ENCODE measurements around the gene TOP3B. TPM values are rescaled to one million over a fixed set of nuclear protein-coding genes. Genes with fewer than 3 reads are reported as not detected.
"Not testable (repeated sequence)": the region's sequence is repeated elsewhere in the genome, so short reads cannot be mapped to it uniquely, and the experiment has no call there.

TOP3B gene
- polyA plus RNA-seq, 4 donors, result 18.7 to 44.1 (median 30.9) TPM

DNA sequence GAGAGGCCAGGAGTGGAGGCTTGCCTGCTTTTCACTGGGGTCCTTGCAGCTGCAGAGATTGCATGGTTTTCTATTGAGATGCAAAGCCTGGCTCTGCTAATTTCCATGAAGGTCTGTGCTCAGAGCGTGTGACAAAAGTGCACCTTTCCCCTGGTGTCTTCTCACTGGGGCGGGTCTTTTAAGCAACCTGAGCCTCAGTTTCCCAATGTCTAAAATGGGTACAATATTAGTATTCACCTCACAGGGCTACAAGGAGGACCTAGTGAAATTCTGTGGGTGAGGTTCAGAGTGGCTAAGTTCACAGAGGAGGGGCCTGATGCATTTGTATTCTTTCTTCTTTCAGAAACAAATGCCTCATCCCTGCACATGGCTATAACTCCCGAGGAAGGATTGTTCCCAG, 50.2 kb downstream of the TOP3B start:
- DNase-seq (ENCODE audit: low read depth in 4 of 4, low spot score in 2 of 4), result no peak

DNA sequence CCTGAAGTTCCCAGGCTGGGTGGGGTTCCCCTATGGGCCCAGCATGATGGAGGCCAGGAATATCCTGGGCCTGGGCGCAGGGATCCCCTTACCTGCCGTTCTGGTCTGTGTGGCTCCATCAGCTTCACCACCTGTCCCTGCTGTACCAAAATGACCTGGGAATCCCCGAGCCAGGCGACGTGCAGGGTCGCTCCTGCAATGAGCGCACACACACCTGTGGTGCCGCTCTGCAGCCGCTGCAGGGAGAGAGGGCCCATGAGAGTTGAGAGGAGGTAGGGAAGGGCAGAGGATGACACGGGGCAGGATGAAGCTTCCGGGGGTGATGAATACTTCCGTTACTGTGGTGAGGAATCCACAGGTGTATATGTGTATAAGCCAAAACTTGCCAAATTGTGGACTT, 51.5 kb downstream of the TOP3B start:
- DNase-seq (ENCODE audit: low read depth in 4 of 4, low spot score in 2 of 4), result no peak

DNA sequence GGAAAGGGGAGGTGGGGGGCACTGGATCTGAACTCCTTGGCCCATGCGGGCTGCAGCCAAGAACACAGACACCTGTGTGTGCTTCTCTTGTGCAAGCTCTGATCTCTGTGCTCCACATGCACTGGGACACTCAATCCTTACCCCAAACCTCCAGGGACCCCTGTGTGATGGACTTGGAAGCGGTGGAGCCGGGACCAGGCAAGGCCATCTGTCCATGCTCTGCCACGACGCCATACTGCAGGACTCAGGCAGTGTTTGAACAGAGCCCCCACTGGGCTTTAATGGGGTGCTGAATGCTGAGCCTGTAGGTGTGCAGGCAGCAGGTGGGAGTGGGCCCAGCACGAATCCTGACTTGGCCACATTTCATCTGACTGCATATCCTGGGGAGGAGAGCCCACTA, 53.3 kb downstream of the TOP3B start:
- DNase-seq (ENCODE audit: low read depth in 4 of 4, low spot score in 2 of 4), result no peak

DNA sequence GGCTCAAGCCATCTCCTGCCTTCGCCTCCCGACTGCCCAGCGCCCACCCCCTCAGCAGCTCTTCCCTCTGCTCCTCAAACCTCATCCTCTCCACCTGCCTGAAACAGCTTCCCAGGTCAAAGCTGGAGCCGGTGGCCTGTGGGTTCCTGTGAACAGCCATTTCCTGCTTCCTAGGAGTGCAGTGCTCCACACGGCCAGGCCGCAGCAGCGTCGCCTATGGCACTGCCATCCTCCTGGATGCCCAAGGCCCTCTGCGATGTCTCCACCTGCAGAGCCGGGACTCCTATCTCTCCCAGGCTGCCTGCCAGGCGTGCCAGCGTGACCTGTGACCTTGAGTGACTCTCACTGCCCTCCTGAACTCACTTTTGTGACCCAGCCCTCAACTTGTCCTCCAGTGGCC, 54.5 kb downstream of the TOP3B start:
- DNase-seq (ENCODE audit: low read depth in 4 of 4, low spot score in 2 of 4), result no peak

DNA sequence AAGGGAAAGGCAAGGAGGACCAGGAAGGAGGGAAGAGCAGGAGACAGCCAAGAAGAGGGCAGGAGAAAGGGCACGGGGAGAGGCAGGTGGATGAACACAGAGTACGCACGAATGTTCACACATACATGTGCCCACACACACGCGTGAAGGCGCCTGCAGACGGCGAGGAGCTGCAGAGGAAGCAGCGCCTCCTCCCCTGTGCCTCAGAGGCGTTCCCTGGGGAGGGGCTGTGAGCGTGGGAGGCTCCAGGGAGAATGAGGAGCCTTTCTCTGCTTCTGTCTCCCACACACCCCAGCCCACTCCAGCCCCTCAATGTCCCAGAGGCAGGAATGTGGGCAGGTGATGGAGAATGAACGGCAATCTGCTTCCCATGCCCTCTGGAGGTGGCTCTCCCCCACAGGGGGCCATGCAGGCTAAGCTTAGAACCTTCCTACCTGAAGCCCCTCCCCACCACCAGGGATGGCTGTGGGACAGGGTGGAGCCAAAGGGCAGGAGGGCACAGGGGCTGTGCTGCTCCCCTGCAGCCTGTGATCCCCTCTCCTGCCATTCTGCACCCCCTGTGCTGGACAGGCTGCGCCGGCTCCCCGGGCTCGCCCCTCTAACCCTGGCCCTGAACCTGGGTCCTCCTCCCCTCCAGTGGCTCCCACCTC, 55.3 kb downstream of the TOP3B start:
- DNase-seq (ENCODE audit: low read depth in 4 of 4, low spot score in 2 of 4), result no peak

DNA sequence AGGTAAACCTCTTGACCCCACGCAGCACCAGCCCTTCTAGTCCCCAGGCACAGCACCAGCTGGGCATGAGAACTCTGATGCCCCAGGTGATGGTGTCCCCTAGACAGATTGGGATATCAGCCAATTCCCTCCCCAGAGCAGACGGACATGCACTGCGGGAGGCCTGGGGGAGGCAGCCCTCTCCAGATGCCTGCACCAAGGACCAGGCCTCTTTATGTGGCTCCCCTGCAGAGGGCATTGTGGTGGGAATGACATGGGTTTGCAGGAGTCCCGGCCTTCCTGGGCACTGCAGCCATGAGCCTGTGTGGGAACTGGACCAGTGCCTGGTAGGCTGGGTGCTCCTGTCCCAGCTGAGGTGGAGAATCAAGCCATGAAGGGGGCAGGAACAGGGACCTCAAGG, 55.9 kb downstream of the TOP3B start:
- DNase-seq (ENCODE audit: low read depth in 4 of 4, low spot score in 2 of 4), result no peak

DNA sequence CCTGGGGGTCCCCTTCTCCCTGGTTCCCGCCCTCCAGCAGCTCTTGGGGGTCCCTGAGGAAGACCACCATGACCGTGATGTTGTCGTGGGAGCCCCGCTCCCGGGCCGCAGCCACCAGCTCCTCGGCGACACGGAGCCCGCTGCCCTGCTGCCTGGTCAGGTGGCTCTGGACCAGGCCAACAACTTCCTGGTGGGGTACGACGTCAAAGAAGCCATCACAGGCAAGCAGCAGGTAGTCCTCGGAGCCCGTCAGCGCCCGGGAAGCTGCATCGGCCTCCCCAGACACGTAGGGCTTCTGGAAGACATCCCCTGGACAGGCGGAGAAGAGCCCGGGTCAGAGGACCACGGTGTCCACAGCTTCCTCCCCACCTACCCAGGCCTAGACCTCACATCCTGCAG, 59.4 kb downstream of the TOP3B start:
- no peak for DNase-seq (ENCODE audit: low read depth in 4 of 4, low spot score in 2 of 4)

DNA sequence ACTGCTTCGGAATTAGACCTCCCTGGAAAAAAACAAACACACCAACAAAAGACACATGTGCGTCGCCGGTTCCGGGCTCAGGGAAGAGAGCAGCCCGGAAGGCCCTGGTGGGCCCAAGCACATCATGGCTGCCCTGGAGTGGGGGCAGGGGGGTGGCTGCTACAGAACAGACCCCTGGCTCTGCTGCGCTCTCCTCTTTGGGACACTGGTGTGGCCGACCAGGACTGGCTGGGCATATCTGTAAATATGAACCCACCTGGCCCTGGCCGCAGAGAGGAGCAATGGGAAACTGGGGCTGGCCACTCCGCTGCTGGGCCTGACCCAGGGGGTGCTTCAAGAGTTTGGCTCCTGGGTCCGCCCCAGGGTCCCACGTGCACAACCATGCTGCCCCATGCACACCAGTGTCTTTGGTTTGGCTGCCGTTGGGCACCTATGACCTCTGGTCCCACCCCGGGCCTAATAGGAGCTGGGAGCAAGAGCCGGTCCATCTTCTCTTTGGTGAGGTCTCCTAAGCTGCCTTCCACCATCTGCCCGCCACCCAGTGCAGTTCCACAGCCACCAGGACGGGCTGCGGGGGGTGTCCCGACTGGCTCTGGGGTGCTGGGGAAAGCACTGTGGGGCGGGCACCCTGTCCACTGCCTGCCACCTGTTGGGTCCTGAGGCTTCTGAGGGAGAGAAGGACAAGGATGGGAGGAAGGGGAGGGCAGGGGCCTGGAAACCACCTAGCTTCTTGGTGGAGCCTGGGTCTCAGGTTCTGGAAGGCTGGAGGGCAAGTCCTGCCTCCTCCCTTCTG, 60.0 kb downstream of the TOP3B start:
- DNase-seq (ENCODE audit: low read depth in 4 of 4, low spot score in 2 of 4), result no peak

DNA sequence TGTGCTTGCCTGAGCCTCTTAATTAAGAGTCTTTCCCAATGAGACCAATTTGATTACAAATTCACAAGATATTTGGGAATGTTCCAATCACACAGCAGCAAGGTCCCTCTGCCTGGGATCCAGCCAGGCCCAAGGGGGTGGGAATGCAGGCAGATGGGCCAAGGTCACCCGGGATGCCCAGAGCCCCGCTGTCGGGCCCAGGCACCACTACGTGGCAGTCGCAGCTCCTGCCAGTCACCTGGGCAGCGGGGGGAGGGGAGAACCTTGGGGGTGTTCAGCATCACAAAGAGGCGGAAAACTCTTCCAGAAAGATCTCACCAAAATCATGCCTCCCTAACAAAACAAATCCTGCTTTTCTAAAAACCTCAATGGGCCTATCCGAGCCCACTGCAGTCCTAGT, 60.9 kb downstream of the TOP3B start:
- DNase-seq (ENCODE audit: low read depth in 4 of 4, low spot score in 2 of 4), result no peak

DNA sequence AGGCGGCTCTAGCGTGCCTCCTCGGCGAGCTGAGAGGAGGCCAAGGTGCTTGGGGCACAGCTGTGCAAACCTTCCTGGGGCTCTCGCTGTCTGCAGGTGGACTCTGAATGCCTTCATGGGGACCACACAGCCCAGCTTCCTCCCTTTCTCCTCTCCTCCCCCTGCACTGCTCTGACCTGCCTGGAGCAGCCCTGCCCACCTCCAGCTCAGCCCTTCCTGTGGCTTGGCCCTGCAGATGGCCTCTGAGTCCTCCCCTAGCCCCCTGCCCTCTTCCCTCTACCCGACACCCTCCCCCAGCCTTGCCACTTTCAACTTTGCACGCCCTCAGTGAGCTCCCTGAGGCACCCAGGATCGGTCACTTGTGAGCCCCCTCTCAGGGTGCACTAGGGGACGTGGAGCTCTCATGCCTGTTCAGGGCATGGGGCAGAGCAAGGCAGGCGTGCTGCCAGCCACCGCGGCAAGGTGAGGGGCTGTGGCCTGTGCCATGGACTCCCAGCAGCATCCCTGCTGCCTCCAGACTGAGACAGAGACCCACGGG, 61.3 kb downstream of the TOP3B start:
- no peak for DNase-seq (ENCODE audit: low read depth in 4 of 4, low spot score in 2 of 4)

DNA sequence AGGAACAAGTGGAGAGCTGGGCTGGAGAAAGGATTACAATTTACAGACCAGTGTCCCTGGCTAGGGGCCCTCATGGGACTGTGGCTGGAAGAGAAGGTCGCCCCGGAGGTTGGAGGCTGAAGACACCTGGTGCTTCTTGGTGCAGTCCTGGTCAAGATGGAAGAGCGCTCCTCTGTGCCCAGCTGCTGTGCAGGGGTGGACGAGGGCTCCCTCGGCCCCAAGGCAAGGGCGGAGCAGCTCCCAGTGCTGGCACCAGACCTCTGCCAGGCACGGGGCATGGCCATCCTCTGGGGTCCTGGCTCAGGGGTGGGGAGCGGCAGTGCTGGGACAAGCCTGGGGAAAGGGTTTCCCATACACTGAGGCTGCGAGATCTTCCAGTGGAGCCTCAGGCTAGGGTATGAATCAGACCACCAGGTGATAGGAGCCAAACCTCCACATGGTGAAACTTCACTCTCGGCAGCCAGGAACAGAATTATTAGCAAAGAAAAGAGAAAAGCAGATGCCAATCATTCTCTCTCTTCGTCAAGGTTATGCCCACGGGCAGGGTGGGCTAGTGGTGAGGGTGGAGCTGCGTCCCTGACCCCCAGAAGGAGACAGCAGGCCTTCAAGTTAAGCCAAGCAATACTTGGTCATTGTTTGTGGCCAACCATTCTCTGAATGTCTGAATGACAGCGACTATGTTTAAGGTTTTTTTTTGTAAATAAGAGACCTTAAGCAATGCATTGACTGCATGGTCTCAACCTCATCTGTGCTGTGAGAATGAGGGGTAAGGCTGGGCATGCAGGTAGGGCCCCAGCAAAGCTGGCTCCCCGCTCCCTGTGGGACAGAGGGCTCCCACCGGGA, 62.0 kb downstream of the TOP3B start:
- DNase-seq (ENCODE audit: low read depth in 4 of 4, low spot score in 2 of 4), result no peak

DNA sequence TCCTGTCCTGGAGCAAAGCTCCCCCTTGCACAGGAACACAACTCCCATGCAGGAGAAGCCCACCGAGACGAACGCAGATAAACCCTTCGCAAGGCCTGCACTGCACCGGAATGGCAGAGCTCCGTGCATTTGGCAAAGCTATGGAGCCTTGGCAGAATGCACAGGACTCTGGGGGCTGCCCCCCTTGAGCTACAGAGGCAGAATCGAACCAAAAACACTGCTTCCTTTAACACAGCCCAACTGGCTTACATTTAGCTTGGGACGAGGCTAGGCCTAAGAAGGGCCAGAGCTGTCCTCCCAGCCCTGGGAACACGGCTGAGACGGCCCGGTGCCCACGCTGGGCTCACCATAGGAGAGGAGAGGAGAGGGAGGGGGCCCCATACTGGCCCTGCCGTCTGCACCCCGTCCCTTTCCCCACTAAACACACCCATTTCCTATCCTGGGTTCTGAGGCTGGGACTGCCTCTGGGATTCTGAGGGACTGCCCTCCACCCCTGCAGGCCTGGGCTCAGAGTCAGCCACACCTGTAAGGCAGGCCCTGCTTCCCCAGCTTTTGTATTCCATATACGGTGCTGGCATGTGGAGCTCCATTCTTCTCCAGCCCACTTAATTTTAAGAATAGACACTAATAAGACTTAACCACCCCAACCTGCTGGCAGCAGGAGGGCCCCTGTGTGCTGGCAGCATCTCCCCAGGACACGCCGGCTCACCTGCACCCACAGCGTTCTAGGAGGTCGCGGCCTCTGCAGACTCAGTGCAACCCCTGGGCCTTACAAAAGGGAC, 62.9 kb downstream of the TOP3B start:
- DNase-seq (ENCODE audit: low read depth in 4 of 4, low spot score in 2 of 4), result no peak

DNA sequence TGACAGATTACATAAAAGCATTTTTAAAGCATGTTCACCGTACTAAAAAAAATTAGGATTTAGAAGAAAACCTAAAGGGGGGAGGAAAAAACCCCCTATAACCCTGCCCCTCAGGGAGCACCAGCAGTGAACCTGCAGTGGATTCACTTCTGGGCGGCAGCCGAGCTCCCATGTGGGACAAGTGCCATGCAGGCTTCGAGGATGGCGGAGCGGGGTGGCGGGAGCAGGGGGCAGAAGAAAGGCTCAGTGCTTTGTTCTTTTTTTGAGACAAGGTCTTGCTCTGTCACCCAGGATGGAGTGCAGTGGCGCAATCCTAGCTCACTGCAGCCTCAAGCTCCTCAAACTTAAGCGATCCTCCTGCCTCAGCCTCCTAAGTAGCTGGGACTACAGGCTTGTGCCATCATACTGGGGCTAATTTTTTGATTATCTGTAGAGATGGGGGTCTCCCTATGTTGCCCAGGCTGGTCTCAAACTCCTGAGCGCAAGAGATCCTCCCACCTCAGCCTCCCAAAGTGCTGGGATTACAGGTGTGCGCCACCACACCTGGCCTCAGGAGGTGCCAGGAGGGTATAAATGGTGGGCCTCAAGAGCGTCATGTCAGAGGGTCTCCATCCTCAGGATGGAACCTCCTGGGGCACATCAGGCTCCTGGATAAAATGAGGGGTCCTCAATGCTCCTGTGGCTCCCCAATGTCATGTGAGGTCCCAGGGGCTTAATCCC, 64.0 kb downstream of the TOP3B start:
- no peak for DNase-seq (ENCODE audit: low read depth in 4 of 4, low spot score in 2 of 4)

DNA sequence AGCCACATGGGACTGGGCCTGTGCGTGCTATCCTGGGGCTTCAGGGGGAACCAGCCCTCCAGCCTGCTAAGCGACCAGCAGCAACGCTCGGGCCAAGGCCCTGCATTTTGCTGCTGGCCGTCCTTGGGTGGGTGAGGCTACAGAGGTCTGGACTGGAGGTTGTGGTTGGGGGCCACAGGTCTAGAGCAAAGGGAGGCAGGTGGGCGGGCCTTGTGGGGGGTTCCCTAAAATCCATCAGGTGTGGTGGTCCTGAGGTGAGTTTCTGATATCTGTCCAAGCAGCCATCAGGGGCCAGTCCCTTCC, 64.7 kb downstream of the TOP3B start:
- no peak for DNase-seq (ENCODE audit: low read depth in 4 of 4, low spot score in 2 of 4)

DNA sequence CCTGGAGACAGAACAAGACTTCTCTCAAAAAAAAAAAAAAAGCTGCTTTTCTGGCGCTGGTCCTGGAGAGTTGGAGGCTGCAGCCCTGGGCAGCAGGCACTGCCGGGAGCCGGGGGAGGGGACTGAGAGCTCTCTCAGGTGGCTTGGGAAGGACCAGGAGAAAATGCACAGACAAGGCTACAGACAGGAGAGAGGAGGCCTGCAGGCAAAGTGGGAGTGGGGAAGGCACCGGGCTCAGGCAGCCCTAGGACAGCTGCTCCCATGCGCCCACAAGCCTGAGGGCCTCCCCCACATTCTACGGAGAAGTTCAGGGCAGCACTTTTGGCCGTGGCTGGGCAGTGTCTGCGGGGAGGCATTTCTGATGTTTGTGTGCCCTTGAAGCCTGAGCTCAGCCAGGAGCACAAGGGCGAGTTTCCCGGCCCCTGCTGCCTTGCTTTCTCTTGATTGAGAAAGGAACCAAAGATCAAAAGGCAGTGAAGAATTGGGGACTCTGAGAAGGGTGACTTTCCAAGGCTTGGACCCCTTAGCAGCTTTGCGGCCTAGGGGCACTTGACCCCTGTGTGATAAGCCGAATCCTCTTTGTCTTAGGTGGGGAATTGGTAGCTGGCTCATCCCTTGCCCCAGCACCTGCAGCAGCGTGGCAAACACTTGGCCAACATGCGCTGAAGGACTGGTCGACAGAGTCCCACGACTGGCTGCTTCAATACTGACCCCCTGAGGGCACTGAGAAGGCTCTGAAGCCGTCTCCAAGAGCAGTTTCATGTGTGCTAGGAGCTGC, 65.2 kb downstream of the TOP3B start:
- peak in 1 of 4 donors; percentile 17 for DNase-seq (ENCODE audit: low read depth in 4 of 4, low spot score in 2 of 4)

- no peak for DNase-seq (ENCODE audit: low read depth in 4 of 4, low spot score in 2 of 4)
Observed at GRCh38 chr22:21916309-21916918, 66.2 kb downstream of the TOP3B start.

GRCh38 chr22:21915624-21916308, 66.8 kb downstream of the TOP3B start:
- no peak for DNase-seq (ENCODE audit: low read depth in 4 of 4, low spot score in 2 of 4)

DNA sequence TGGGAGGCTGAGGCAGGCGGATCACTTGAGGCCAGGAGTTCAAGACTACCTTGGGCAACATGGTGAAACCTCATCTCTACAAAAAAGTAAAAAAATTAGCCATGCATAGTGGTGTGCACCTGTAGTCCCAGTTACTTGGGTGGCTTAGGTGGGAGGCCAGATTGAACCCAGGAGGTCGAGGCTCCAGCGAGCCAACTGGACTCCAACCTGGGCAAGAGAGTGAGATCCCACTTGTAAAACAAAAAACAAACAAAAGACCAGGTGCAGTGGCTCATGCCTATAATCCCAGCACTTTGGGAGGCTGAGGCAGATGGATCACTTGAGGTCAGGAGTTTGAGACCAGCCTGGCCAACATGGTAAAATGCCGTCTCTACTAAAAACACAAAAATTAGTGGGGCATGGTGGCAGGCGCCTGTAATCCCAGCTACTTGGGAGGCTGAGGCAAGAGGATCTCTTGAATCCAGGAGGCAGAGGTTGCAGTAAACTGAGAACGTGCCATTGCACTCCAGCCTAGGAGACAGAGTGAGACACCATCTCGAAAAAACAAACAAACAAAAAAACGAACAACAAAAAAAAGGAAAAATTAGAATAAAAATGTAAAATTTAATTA, 68.4 kb downstream of the TOP3B start:
- DNase-seq (ENCODE audit: low read depth in 4 of 4, low spot score in 2 of 4), result not testable (repeated sequence)

All from left renal cortex interstitium (tissue), 4 donors.